ENCODE measurements around the gene DNAJC12.
"Not testable (repeated sequence)": the region's sequence is repeated elsewhere in the genome, so short reads cannot be mapped to it uniquely, and the experiment has no call there.

The DNAJC12 gene

GRCh38 chr10:67764012-67764822, 73.8 kb downstream of the DNAJC12 start:
- DNase-seq = peak; percentile 71 to 99 (median 89)

GRCh38 chr10:67763499-67764011, 74.4 kb downstream of the DNAJC12 start:
- peak in 50 of 51 donors; percentile 25 to 92 (median 60) for DNase-seq

DNA sequence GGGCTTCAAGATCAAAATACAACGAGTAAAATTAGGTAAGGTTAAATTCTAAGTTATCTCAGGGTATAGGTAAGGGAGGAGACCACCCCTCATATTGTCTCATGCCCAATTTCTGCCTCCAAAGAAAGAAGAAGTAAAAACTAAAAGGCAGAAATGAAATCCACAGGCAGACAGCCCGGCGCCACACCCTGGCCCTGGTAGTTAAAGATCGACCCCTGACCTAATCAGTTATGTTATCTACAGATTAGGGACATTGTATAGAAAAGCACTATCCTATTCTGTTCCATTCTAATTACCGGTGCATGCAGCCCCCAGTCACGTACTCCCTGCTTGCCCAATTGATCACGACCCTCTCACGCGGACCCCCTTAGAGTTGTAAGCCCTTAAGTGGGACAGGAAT, 75.4 kb downstream of the DNAJC12 start:
- not testable (repeated sequence) for DNase-seq

DNA sequence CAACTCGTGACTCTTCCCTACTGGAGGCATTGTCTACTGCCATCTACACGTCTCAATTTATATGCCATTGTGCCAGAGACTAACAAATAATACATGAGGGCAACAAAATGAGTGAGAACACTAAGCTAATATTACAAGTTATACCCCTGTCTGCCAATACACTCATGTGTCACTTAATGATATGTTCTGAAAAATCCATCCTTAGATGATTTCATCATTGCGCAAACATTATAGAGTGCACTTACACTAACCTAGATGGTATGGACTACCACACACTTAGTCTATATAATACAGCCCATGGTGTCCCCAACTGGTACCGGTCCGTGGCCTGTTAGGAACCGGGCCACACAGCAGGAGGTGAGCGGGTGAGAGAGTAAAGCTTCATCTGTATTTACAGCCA, 77.7 kb downstream of the DNAJC12 start:
- DNase-seq = no peak
